ENCODE data around the gene MT1X. TPM values are rescaled to one million over a fixed set of nuclear protein-coding genes. Genes with fewer than 3 reads are reported as not detected.

MT1X gene
- total and polyA plus RNA-seq, 2 of the 13 experiments (the other 11 are each of a cell fraction or from before 2014, with no cell fraction given), result 19.7 to 288 TPM

DNA sequence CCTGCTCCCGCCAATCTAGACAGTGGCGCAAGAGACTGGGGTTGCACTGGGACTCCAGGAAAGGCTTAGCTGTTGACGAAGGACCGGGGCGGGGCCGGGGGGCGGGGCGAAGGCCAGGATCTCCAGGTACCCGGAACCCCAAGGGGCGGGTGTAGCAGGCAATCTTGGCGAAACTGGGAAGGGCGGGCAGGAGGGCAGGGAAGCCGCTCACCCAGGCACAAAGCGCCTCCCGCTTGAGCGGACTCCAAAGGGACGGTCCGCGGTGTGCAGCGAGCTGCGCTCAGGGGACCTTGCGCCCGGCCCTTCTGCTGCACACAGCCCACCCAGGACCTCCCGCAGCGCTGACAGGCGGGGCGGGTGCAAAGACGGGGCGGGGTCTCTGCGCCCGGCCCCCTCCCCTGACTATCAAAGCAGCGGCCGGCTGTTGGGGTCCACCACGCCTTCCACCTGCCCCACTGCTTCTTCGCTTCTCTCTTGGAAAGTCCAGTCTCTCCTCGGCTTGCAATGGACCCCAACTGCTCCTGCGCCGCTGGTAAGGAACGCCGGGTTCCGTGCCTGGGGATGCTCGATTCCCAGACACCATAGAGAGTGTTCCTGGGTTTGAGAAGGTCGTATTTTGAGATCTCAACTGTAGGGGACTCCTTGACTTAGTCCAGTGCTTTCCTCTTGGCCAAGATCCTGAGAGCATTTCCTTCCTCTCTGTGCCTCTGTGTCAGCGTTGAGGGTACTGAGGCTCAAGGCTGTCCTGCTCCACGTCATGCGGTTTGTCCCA, 24.5 kb upstream of the MT1X start, which contains the start of gene MT1F (continued):
- TF ChIP-seq, protein P1, sequence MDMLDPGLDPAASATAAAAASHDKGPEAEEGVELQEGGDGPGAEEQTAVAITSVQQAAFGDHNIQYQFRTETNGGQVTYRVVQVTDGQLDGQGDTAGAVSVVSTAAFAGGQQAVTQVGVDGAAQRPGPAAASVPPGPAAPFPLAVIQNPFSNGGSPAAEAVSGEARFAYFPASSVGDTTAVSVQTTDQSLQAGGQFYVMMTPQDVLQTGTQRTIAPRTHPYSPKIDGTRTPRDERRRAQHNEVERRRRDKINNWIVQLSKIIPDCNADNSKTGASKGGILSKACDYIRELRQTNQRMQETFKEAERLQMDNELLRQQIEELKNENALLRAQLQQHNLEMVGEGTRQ (IDR thresholded peaks at IDR 0.05; ENCODE audit: low read depth, low read length), result no peak
- TF ChIP-seq, protein P1 (CRISPR knock-in tag; IDR thresholded peaks at IDR 0.05; ENCODE audit: borderline replicate concordance), result no peak
- TF ChIP-seq ZNF12 (CRISPR knock-in tag; IDR thresholded peaks at IDR 0.05), result no peak
- TF ChIP-seq BCL6 (CRISPR knock-in tag; IDR thresholded peaks at IDR 0.05), result peak; percentile 48
- TF ChIP-seq PHF8 (CRISPR knock-in tag; IDR thresholded peaks at IDR 0.05), result peak; percentile 48; the same call in 1 of the 2 replicates
- TF ChIP-seq PRMT3 (CRISPR knock-in tag; IDR thresholded peaks at IDR 0.05; ENCODE audit: borderline replicate concordance, low read depth), result no peak
- TF ChIP-seq ZNF124 (CRISPR knock-in tag; IDR thresholded peaks at IDR 0.05), result no peak; the same call in 1 of the 2 replicates
- no peak for TF ChIP-seq ZNF382 (CRISPR knock-in tag; IDR thresholded peaks at IDR 0.05; ENCODE audit: borderline replicate concordance)
- TF ChIP-seq TCF7L2 (IDR thresholded peaks at IDR 0.05; ENCODE audit: low read depth, low read length), result no peak
- TF ChIP-seq ZNF253 (CRISPR knock-in tag; IDR thresholded peaks at IDR 0.05; ENCODE audit: borderline replicate concordance), result no peak
- no peak for TF ChIP-seq CHCHD3 (CRISPR knock-in tag; IDR thresholded peaks at IDR 0.05)
- TF ChIP-seq GFI1 (CRISPR knock-in tag; IDR thresholded peaks at IDR 0.05; ENCODE audit: borderline replicate concordance), result peak; percentile 52
- no peak for TF ChIP-seq HNRNPK (IDR thresholded peaks at IDR 0.05; ENCODE audit: low read depth, low read length, poor library complexity, severe bottlenecking)
- TF ChIP-seq, protein P2, sequence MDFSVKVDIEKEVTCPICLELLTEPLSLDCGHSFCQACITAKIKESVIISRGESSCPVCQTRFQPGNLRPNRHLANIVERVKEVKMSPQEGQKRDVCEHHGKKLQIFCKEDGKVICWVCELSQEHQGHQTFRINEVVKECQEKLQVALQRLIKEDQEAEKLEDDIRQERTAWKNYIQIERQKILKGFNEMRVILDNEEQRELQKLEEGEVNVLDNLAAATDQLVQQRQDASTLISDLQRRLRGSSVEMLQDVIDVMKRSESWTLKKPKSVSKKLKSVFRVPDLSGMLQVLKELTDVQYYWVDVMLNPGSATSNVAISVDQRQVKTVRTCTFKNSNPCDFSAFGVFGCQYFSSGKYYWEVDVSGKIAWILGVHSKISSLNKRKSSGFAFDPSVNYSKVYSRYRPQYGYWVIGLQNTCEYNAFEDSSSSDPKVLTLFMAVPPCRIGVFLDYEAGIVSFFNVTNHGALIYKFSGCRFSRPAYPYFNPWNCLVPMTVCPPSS (IDR thresholded peaks at IDR 0.05), result no peak
- TF ChIP-seq, protein P3, sequence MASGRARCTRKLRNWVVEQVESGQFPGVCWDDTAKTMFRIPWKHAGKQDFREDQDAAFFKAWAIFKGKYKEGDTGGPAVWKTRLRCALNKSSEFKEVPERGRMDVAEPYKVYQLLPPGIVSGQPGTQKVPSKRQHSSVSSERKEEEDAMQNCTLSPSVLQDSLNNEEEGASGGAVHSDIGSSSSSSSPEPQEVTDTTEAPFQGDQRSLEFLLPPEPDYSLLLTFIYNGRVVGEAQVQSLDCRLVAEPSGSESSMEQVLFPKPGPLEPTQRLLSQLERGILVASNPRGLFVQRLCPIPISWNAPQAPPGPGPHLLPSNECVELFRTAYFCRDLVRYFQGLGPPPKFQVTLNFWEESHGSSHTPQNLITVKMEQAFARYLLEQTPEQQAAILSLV (CRISPR knock-in tag; IDR thresholded peaks at IDR 0.05; ENCODE audit: borderline replicate concordance), result peak; percentile 85; the same call in 1 of the 2 replicates
- TF ChIP-seq ZNF644 (CRISPR knock-in tag; IDR thresholded peaks at IDR 0.05; ENCODE audit: low read depth), result peak; percentile 15; the same call in 1 of the 2 replicates
- TF ChIP-seq NRL (CRISPR knock-in tag; IDR thresholded peaks at IDR 0.05; ENCODE audit: borderline replicate concordance), result no peak
- no peak for TF ChIP-seq ZNF570 (CRISPR knock-in tag; IDR thresholded peaks at IDR 0.05; ENCODE audit: borderline replicate concordance)
- no peak for TF ChIP-seq ZNF746 (CRISPR knock-in tag; IDR thresholded peaks at IDR 0.05)
- TF ChIP-seq ZIK1 (CRISPR knock-in tag; IDR thresholded peaks at IDR 0.05; ENCODE audit: borderline replicate concordance, low read depth), result no peak
- TF ChIP-seq ZNF468 (CRISPR knock-in tag; IDR thresholded peaks at IDR 0.05), result no peak
- TF ChIP-seq, protein P4, sequence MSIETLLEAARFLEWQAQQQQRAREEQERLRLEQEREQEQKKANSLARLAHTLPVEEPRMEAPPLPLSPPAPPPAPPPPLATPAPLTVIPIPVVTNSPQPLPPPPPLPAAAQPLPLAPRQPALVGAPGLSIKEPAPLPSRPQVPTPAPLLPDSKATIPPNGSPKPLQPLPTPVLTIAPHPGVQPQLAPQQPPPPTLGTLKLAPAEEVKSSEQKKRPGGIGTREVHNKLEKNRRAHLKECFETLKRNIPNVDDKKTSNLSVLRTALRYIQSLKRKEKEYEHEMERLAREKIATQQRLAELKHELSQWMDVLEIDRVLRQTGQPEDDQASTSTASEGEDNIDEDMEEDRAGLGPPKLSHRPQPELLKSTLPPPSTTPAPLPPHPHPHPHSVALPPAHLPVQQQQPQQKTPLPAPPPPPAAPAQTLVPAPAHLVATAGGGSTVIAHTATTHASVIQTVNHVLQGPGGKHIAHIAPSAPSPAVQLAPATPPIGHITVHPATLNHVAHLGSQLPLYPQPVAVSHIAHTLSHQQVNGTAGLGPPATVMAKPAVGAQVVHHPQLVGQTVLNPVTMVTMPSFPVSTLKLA (IDR thresholded peaks at IDR 0.05), result no peak
- TF ChIP-seq, protein P5, sequence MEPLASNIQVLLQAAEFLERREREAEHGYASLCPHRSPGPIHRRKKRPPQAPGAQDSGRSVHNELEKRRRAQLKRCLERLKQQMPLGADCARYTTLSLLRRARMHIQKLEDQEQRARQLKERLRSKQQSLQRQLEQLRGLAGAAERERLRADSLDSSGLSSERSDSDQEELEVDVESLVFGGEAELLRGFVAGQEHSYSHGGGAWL (CRISPR knock-in tag; IDR thresholded peaks at IDR 0.05), result peak; percentile 42; the same call in 1 of the 2 replicates
- TF ChIP-seq ZNF883 (CRISPR knock-in tag; IDR thresholded peaks at IDR 0.05; ENCODE audit: not compliant biosample characterization), result no peak

All from HepG2 (cell line).